ENCODE data around the gene LUC7L. TPM values are rescaled to one million over a fixed set of nuclear protein-coding genes. Genes with fewer than 3 reads are reported as not detected.

The LUC7L gene
- total RNA-seq, 1 donor, result 52.7 TPM

DNA sequence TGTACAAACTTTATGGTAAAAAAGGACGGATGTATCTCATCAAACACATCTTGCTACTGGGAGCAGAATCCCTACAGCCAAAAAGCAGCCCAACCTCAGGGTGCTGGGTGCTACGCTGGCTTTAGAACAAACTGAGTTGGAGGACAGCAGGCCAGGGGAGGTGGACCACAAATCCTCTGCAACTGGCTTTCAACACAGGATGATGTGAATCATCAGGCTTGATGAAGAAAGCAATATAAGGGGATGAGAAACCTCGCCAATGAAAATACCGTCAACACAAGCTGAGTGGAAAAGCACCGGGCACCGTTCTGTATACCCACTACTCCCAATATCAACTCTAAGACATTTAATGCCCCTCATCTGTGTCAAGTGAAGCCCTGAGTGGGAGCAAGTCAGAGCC, 34.7 kb downstream of the LUC7L start:
- DNase-seq (ENCODE audit: low read depth), result no peak
- no peak overlapping the region for H3K4me3 ChIP-seq (ENCODE audit: low read depth, low read length)
- TF ChIP-seq, protein P1, sequence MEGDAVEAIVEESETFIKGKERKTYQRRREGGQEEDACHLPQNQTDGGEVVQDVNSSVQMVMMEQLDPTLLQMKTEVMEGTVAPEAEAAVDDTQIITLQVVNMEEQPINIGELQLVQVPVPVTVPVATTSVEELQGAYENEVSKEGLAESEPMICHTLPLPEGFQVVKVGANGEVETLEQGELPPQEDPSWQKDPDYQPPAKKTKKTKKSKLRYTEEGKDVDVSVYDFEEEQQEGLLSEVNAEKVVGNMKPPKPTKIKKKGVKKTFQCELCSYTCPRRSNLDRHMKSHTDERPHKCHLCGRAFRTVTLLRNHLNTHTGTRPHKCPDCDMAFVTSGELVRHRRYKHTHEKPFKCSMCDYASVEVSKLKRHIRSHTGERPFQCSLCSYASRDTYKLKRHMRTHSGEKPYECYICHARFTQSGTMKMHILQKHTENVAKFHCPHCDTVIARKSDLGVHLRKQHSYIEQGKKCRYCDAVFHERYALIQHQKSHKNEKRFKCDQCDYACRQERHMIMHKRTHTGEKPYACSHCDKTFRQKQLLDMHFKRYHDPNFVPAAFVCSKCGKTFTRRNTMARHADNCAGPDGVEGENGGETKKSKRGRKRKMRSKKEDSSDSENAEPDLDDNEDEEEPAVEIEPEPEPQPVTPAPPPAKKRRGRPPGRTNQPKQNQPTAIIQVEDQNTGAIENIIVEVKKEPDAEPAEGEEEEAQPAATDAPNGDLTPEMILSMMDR (IDR thresholded peaks at IDR 0.05; ENCODE audit: insufficient read depth, low read depth, low read length), result no peak

DNA sequence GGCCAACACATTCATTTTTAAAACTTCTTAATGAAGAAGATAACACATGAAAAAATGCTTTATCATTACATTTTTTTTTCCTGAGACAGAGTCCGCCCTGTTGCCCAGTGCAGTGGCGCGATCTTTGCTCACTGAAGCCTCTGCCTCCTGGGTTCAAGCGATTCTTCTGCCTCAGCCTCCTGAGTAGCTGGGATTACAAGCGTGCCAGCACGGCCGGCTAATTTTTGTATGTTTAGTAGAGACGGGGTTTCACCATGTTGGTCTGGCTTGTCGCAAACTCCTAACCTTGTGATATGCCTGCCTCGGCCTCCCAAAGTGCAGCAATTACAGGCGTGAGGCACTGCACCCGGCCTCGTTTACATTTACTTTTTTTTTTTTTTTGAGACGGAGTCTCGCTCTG, 35.8 kb downstream of the LUC7L start:
- TF ChIP-seq, protein P1 (IDR thresholded peaks at IDR 0.05; ENCODE audit: insufficient read depth, low read depth, low read length), result no peak
- DNase-seq (ENCODE audit: low read depth), result no peak
- no peak overlapping the region for H3K4me3 ChIP-seq (ENCODE audit: low read depth, low read length)

DNA sequence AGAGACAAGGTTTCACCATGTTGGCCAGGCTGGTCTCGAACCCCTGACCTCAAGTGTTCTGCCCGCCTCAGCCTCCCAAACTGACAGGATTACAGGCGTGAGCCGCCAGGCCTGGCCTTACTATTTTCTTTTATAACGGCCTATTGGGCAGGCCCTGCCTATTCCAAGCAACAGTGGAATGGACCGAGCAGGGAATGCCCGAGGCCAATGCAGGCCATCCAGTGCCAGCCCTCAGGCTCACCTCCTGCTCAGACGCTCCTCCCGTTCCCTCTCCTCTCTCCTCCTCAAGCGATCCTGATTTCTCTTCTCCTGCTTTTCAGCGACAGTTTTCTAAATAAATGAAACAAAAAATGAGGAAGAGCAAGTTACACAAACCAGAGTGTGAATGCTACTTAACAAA, 36.6 kb downstream of the LUC7L start:
- TF ChIP-seq, protein P1 (IDR thresholded peaks at IDR 0.05; ENCODE audit: insufficient read depth, low read depth, low read length), result no peak
- DNase-seq (ENCODE audit: low read depth), result no peak
- H3K4me3 ChIP-seq (ENCODE audit: low read depth, low read length), result no peak overlapping the region

DNA sequence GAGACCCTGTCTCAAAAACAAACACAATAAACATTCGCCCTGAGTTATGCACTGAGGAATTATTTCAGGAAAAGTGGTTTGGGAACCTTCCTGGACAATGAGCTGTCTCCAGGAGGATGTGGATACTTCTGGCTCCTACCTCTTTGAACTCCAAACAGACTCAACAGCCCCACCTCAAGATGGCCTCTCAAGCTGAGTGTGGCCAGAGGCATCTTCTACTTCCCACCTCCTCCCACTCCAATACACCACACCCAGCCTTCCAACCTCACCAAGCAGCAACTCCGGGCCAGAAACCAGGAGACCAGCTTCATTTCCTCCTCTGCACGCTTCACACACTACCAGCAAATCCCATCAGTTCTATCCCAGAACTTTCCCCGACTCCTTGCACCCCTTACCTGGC, 37.4 kb downstream of the LUC7L start:
- no peak overlapping the region for H3K4me3 ChIP-seq (ENCODE audit: low read depth, low read length)
- no peak for DNase-seq (ENCODE audit: low read depth)
- TF ChIP-seq, protein P1 (IDR thresholded peaks at IDR 0.05; ENCODE audit: insufficient read depth, low read depth, low read length), result no peak

DNA sequence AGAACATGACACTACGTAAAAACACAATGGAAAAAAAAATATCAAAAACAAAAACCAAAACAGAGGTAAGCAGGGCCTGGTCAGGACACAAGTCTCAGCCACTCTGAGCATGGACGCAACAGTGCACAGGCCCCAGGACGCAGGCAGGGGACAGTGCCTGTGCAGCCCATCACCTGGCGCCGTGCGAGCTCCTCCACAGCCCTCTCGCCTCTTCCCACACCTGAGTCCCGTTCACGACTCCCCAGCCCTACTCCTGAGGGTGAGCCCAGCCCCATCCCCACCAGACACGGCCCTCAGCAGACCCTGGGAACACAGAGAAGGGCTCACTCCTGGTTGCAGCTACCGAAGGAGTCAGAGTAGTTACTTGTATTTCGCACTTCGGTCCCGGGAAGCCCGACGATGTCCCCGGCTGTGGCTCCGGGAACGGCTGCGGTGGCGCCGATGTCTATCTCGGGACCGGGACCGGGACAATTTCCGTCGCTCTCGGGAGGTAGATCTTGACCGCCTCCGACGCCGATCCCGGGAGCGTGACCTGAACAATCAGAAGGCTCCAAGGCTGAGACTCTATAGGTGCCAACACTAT, 39.6 kb downstream of the LUC7L start:
- TF ChIP-seq, protein P1 (IDR thresholded peaks at IDR 0.05; ENCODE audit: insufficient read depth, low read depth, low read length), result no peak
- DNase-seq (ENCODE audit: low read depth), result no peak
- no peak overlapping the region for H3K4me3 ChIP-seq (ENCODE audit: low read depth, low read length)

DNA sequence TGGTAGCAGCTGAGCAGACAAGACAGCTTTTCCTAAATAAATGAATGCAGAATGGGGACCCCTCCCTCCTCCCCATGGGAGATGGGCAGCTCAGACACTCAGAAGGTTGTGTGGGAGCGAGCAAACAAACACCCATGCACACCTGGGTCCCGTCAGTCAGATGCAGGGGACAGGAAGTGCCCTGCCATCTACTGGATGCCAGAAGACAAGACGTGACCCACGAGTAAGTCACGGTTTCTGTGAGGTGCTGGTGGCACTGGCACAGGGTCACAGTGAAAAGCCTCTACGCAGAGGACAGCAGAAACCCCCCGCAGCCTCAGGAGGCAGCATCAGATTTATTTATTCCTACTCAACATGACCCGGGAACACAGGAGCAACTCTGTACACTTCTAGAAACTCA, 40.6 kb downstream of the LUC7L start:
- DNase-seq (ENCODE audit: low read depth), result no peak
- TF ChIP-seq, protein P1 (IDR thresholded peaks at IDR 0.05; ENCODE audit: insufficient read depth, low read depth, low read length), result no peak
- no peak overlapping the region for H3K4me3 ChIP-seq (ENCODE audit: low read depth, low read length)

DNA sequence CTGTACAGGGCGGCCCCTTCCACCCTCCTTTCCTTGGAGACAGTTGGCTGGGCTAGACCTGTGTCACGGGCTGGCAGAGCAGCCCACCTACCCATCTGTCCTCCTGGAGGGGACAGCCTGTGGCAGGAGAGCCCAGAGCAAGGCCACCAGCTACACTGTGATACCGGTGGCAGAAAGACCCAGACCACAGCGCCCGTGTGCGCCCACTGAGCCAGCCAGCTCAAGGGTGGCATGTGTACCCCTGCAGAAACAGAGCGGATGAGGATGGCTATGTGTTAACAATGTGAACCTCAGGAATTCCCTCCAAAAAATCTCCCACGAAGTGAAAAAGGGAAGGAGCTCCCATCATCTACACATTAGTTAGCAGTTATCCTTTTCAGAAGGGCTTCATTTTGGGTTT, 41.9 kb downstream of the LUC7L start:
- TF ChIP-seq, protein P1 (IDR thresholded peaks at IDR 0.05; ENCODE audit: insufficient read depth, low read depth, low read length), result no peak
- no peak for DNase-seq (ENCODE audit: low read depth)
- no peak overlapping the region for H3K4me3 ChIP-seq (ENCODE audit: low read depth, low read length)

All from fibroblast of villous mesenchyme (primary cell).